Liver (tissue), 9 donors: Measurements from ENCODE around the gene KATNB1. TPM values are rescaled to one million over a fixed set of nuclear protein-coding genes. Genes with fewer than 3 reads are reported as not detected.

ENCODE experiments used
- DNase-seq: peaks from one replicate; pipeline ENCODE4 v3.0.0-alpha.2; 2017; ENCODE audit warnings: low spot score
- H3K27ac ChIP-seq, 2 donors: one replicate each; pipeline ENCODE4 v1.7.0; 2013; ENCODE audit warnings: inconsistent platforms in 2 of 2, low read length in 2 of 2, control low read depth in 1 of 2, low read depth in 1 of 2, mild to moderate bottlenecking in 1 of 2
- H3K27me3 ChIP-seq, 4 donors: one replicate each; pipeline versions ENCODE4 v1.6.1 to v1.7.0; 2013; ENCODE audit warnings: low read length in 3 of 4, inconsistent platforms in 1 of 4, mild to moderate bottlenecking in 1 of 4, moderate library complexity in 1 of 4; ENCODE audit not compliant: control insufficient read depth in 4 of 4, insufficient read depth in 4 of 4
- H3K36me3 ChIP-seq, 4 donors: one replicate each; pipeline versions ENCODE4 v1.6.1 to v1.7.0; 2013; ENCODE audit warnings: low read length in 3 of 4, mild to moderate bottlenecking in 3 of 4, low read depth in 1 of 4, moderate library complexity in 1 of 4; ENCODE audit not compliant: control insufficient read depth in 4 of 4, insufficient read depth in 3 of 4
- H3K4me1 ChIP-seq, 4 donors: one replicate each; pipeline versions ENCODE4 v1.6.1 to v1.7.0; 2013; ENCODE audit warnings: low read length in 3 of 4, mild to moderate bottlenecking in 3 of 4, moderate library complexity in 1 of 4; ENCODE audit not compliant: control insufficient read depth in 4 of 4, insufficient read depth in 4 of 4
- H3K4me3 ChIP-seq, 3 donors: one replicate each; pipeline versions ENCODE4 v1.6.1 to v1.7.0; 2013; ENCODE audit warnings: low read length in 3 of 3, control low read depth in 1 of 3, low read depth in 1 of 3, mild to moderate bottlenecking in 1 of 3
- H3K9ac ChIP-seq, 2 donors: one replicate each; pipeline ENCODE4 v1.7.0; 2013; ENCODE audit warnings: low read length in 2 of 2, mild to moderate bottlenecking in 2 of 2, moderate library complexity in 2 of 2, control low read depth in 1 of 2, low read depth in 1 of 2
- H3K9me3 ChIP-seq, 4 donors: one replicate each; pipeline versions ENCODE4 v1.6.1 to v1.7.0; 2013; ENCODE audit warnings: low read length in 3 of 4; ENCODE audit not compliant: control insufficient read depth in 4 of 4
- EGR1 ChIP-seq, 2 donors: IDR thresholded peaks; 2 replicates each; pipeline ENCODE4 v1.6.1; 2016 to 2018; ENCODE audit warnings: antibody characterized with exemption in 2 of 2, low read depth in 2 of 2
- FOXA1 ChIP-seq: IDR thresholded peaks from 2 replicates; pipeline ENCODE4 v1.6.1; 2016; ENCODE audit warnings: antibody characterized with exemption
- FOXA2 ChIP-seq: IDR thresholded peaks from 2 replicates; pipeline ENCODE4 v1.6.1; 2016; ENCODE audit warnings: antibody characterized with exemption
- GABPA ChIP-seq, 2 donors: IDR thresholded peaks in 1 of 2; conservative IDR thresholded peaks in 1 of 2; 2 replicates each; pipeline ENCODE4 v1.6.1; 2016; ENCODE audit warnings: antibody characterized with exemption in 2 of 2, mild to moderate bottlenecking in 1 of 2, moderate library complexity in 1 of 2
- HNF4A ChIP-seq, 2 donors: conservative IDR thresholded peaks; 2 replicates each; pipeline ENCODE4 v1.6.1; 2016; ENCODE audit warnings: antibody characterized with exemption in 2 of 2, mild to moderate bottlenecking in 2 of 2
- HNF4G ChIP-seq: IDR thresholded peaks from 2 replicates; pipeline ENCODE4 v1.6.1; 2016; ENCODE audit warnings: antibody characterized with exemption
- NR2F2 ChIP-seq: IDR thresholded peaks from 2 replicates; pipeline ENCODE4 v1.6.1; 2016; ENCODE audit warnings: antibody characterized with exemption
- SP1 ChIP-seq: IDR thresholded peaks from 2 replicates; pipeline ENCODE4 v1.6.1; 2018; ENCODE audit warnings: antibody characterized with exemption, mild to moderate bottlenecking
- TAF1 ChIP-seq: conservative IDR thresholded peaks from 2 replicates; pipeline ENCODE4 v1.6.1; 2016; ENCODE audit warnings: antibody characterized with exemption, mild to moderate bottlenecking
- WGBS: extraction: QIAGEN DNeasy Blood & Tissue Kit; methylation state at CpG from one replicate; pipeline ENCODE4 v1.1.7; 2013; 5-methylcytosine and 5-hydroxymethylcytosine counted together
- polyA plus RNA-seq, 2 donors: library from polyadenylated mRNA; stranded (reverse) in 1 of 2; unstranded in 1 of 2; fragments of 200-250 nt in 1 of 2; fragments of >200 nt in 1 of 2; fragmentation: Nextera tagmentation in 1 of 2; extraction: Ambion mirVana in 1 of 2; gene quantifications; one replicate each; pipeline versions ENCODE4 v1.2.1 to v1.2.3, GENCODE V29; 2013 to 2015
- total RNA-seq, 2 donors: library from RNA; depleted of rRNA; stranded (reverse); fragments of >200 nt; gene quantifications; one replicate each; pipeline ENCODE4 v1.2.3, GENCODE V29; 2014
- TF ChIP-seq, protein P1 (sequence below): IDR thresholded peaks from 2 replicates; pipeline ENCODE4 v1.6.1; 2016; ENCODE audit warnings: antibody characterized with exemption
- TF ChIP-seq, protein P2 (sequence below): fragments of 150-350 bp; IDR thresholded peaks from 2 replicates; pipeline ENCODE4 v1.5.1; 2017; ENCODE audit warnings: improper control_type of control experiment, low read depth, low read length; ENCODE audit not compliant: missing input control
- TF ChIP-seq, protein P3 (sequence below): IDR thresholded peaks from 2 replicates; pipeline ENCODE4 v1.6.1; 2016; ENCODE audit warnings: antibody characterized with exemption
- TF ChIP-seq, protein P4 (sequence below): IDR thresholded peaks from 2 replicates; pipeline ENCODE4 v1.6.1; 2016; ENCODE audit warnings: antibody characterized with exemption, mild to moderate bottlenecking
- TF ChIP-seq, protein P5 (sequence below): IDR thresholded peaks from 2 replicates; pipeline ENCODE4 v1.6.1; 2016; ENCODE audit warnings: antibody characterized with exemption
- donor health status: healthy.
- donor health status: healthy.
- donor health status: healthy.
- donor health status: healthy.
- donor health status: healthy.

KATNB1 gene
- total and polyA plus RNA-seq, 4 donors, result 4.5 to 16.4 (median 7.5) TPM

DNA sequence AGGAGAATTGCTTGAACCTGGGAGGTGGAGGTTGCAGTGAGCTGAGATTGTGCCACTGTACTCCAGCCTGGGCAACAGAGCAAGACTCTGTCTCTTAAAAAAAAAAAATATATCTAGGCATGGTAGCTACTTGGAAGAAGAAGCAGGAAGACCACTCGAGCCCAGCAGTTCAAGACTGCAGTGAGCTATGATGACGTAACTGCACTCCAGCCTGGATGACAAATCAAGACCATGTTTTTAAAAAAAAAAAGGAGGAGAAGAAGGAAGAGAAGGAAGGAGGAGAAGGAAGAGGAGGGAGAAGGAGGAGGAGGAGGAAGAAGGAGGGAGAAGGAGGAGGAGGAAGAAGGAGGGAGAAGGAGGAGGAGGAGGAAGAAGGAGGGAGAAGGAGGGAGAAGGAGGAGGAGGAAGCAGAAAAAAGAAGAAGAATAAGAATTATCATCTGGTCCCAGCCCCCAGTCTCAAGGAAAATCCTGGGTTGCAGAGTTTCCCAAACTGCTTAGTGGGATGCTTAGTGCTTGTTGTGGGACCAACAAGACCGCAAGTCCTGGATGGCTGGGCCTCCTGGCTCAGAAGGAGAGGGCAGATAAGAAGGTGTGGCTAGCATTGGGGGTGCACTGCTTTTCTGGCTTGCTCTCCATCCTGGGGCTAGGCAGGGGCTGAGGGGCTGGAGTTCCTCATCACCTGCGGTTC is 44.6 kb upstream of the KATNB1 start:
- no peaks in the 10 kb centered on the region for H3K9me3 ChIP-seq
- H3K27me3 ChIP-seq, result no peaks in the 10 kb centered on the region
- no peak overlapping the region for H3K9ac ChIP-seq
- DNase-seq, result no peak
- no peaks in the 10 kb centered on the region for H3K36me3 ChIP-seq
- no peak overlapping the region for H3K27ac ChIP-seq
- WGBS, result 84% methylated on average over 4 of the region's 4 CpGs
- TF ChIP-seq, protein P1, sequence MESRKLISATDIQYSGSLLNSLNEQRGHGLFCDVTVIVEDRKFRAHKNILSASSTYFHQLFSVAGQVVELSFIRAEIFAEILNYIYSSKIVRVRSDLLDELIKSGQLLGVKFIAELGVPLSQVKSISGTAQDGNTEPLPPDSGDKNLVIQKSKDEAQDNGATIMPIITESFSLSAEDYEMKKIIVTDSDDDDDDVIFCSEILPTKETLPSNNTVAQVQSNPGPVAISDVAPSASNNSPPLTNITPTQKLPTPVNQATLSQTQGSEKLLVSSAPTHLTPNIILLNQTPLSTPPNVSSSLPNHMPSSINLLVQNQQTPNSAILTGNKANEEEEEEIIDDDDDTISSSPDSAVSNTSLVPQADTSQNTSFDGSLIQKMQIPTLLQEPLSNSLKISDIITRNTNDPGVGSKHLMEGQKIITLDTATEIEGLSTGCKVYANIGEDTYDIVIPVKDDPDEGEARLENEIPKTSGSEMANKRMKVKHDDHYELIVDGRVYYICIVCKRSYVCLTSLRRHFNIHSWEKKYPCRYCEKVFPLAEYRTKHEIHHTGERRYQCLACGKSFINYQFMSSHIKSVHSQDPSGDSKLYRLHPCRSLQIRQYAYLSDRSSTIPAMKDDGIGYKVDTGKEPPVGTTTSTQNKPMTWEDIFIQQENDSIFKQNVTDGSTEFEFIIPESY, result no peak
- H3K4me3 ChIP-seq, result no peak overlapping the region
- H3K4me1 ChIP-seq, result peaks cover 2 to 41% (median 23%) of the 10 kb centered on the region in 4 donors

DNA sequence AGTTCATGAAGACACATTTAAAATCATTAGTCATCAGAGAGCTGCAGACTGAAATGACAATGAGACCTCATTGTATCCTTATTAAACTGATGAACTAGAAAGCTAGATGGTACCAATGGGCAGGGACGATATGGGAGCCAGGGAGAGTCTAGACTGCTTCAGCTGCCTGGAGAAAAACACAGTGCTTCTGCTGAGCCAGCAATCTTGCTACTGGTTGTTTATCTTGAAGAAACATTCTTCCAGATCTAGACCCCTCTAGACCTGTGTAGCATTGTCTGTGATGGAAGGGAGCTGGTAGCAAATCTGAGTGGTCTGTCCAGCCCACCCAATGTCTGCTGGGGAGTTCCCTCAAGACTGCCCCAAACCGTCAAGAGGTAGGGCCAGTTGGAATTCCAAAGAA is 42.9 kb upstream of the KATNB1 start:
- no peaks in the 10 kb centered on the region for H3K36me3 ChIP-seq
- peaks cover 2 to 41% (median 23%) of the 10 kb centered on the region in 4 donors for H3K4me1 ChIP-seq
- H3K27me3 ChIP-seq, result no peaks in the 10 kb centered on the region
- H3K27ac ChIP-seq, result no peak overlapping the region
- 88% methylated on average over 2 of the region's 2 CpGs for WGBS
- no peak for DNase-seq
- no peak overlapping the region for H3K4me3 ChIP-seq
- H3K9ac ChIP-seq, result no peak overlapping the region
- H3K9me3 ChIP-seq, result no peaks in the 10 kb centered on the region
- TF ChIP-seq EGR1 (IDR thresholded peaks at IDR 0.05; ENCODE audit: low read depth in 2 of 2) (no peak), SP1 (no peak), FOXA2 (no peak), GABPA (IDR thresholded peaks at IDR 0.05 in 1 of 2, conservative IDR thresholded peaks at IDR 0.05 in 1 of 2) (no peak), NR2F2 (no peak), FOXA1 (no peak), HNF4A (conservative IDR thresholded peaks at IDR 0.05) (no peak), TAF1 (no peak), HNF4G (no peak)
- TF ChIP-seq, protein P2, sequence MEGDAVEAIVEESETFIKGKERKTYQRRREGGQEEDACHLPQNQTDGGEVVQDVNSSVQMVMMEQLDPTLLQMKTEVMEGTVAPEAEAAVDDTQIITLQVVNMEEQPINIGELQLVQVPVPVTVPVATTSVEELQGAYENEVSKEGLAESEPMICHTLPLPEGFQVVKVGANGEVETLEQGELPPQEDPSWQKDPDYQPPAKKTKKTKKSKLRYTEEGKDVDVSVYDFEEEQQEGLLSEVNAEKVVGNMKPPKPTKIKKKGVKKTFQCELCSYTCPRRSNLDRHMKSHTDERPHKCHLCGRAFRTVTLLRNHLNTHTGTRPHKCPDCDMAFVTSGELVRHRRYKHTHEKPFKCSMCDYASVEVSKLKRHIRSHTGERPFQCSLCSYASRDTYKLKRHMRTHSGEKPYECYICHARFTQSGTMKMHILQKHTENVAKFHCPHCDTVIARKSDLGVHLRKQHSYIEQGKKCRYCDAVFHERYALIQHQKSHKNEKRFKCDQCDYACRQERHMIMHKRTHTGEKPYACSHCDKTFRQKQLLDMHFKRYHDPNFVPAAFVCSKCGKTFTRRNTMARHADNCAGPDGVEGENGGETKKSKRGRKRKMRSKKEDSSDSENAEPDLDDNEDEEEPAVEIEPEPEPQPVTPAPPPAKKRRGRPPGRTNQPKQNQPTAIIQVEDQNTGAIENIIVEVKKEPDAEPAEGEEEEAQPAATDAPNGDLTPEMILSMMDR, result no peak
- TF ChIP-seq, protein P3, sequence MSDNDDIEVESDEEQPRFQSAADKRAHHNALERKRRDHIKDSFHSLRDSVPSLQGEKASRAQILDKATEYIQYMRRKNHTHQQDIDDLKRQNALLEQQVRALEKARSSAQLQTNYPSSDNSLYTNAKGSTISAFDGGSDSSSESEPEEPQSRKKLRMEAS, result no peak
- TF ChIP-seq, protein P4, sequence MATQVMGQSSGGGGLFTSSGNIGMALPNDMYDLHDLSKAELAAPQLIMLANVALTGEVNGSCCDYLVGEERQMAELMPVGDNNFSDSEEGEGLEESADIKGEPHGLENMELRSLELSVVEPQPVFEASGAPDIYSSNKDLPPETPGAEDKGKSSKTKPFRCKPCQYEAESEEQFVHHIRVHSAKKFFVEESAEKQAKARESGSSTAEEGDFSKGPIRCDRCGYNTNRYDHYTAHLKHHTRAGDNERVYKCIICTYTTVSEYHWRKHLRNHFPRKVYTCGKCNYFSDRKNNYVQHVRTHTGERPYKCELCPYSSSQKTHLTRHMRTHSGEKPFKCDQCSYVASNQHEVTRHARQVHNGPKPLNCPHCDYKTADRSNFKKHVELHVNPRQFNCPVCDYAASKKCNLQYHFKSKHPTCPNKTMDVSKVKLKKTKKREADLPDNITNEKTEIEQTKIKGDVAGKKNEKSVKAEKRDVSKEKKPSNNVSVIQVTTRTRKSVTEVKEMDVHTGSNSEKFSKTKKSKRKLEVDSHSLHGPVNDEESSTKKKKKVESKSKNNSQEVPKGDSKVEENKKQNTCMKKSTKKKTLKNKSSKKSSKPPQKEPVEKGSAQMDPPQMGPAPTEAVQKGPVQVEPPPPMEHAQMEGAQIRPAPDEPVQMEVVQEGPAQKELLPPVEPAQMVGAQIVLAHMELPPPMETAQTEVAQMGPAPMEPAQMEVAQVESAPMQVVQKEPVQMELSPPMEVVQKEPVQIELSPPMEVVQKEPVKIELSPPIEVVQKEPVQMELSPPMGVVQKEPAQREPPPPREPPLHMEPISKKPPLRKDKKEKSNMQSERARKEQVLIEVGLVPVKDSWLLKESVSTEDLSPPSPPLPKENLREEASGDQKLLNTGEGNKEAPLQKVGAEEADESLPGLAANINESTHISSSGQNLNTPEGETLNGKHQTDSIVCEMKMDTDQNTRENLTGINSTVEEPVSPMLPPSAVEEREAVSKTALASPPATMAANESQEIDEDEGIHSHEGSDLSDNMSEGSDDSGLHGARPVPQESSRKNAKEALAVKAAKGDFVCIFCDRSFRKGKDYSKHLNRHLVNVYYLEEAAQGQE, result no peak
- TF ChIP-seq, protein P5, sequence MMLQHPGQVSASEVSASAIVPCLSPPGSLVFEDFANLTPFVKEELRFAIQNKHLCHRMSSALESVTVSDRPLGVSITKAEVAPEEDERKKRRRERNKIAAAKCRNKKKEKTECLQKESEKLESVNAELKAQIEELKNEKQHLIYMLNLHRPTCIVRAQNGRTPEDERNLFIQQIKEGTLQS, result no peak
